HG03045 (cell line): Measurements from ENCODE around the gene RPS21.
A peak's percentile ranks its signal among the peaks of the same experiment; 100 is the strongest.

Source experiments
- ATAC-seq: cut with Tn5 transposase; IDR thresholded peaks from one replicate; pipeline ENCODE4 v1.9.1; 2021; ENCODE audit warnings: mild to moderate bottlenecking, moderate library complexity; ENCODE audit not compliant: unreplicated experiment

The RPS21 gene

GRCh38 chr20:62377064-62377461 is 9.8 kb upstream of the RPS21 start:
- no peak for ATAC-seq

- ATAC-seq: no peak
These were observed 9.2 kb upstream of the RPS21 start for GRCh38 chr20:62377615-62378178.

GRCh38 chr20:62378215-62378614 is 8.7 kb upstream of the RPS21 start:
- no peak for ATAC-seq

GRCh38 chr20:62381202-62381797 is 5.6 kb upstream of the RPS21 start:
- no peak for ATAC-seq

GRCh38 chr20:62381842-62382241 is 5.1 kb upstream of the RPS21 start:
- ATAC-seq: no peak

GRCh38 chr20:62382306-62383198 is 4.4 kb upstream of the RPS21 start:
- peak; percentile 41 for ATAC-seq

- ATAC-seq: no peak
These were observed 463 bp downstream of the RPS21 start for GRCh38 chr20:62387219-62387913.

- no peak for ATAC-seq
These were observed 1.2 kb downstream of the RPS21 start for GRCh38 chr20:62387933-62388635.

- no peak for ATAC-seq
These were observed 2.1 kb downstream of the RPS21 start for GRCh38 chr20:62388839-62389600.

GRCh38 chr20:62389601-62390087 is 2.7 kb downstream of the RPS21 start:
- ATAC-seq: no peak

- no peak for ATAC-seq
These were observed 3.6 kb downstream of the RPS21 start for GRCh38 chr20:62390317-62391164.

- ATAC-seq: no peak
These were observed 4.5 kb downstream of the RPS21 start for GRCh38 chr20:62391165-62392076.

GRCh38 chr20:62392077-62392418 is 5.1 kb downstream of the RPS21 start:
- ATAC-seq: no peak

GRCh38 chr20:62392621-62393334 is 5.9 kb downstream of the RPS21 start:
- ATAC-seq: no peak

GRCh38 chr20:62393335-62393665 is 6.4 kb downstream of the RPS21 start:
- ATAC-seq: no peak

GRCh38 chr20:62393830-62394229 is 6.9 kb downstream of the RPS21 start:
- ATAC-seq: no peak
